ENCODE measurements around the gene RASGRF1.
"Not testable (repeated sequence)": the region's sequence is repeated elsewhere in the genome, so short reads cannot be mapped to it uniquely, and the experiment has no call there.

RASGRF1 gene

GRCh38 chr15:79090487-79091203 lies at the start of gene RASGRF1:
TSS of gene RASGRF1 (minus strand) at chr15:79090780. CDS start at chr15:79090498, 282 bp downstream.
- DNase-seq, result peak; percentile 22

- no peak for DNase-seq
These were observed 46.0 kb upstream of the RASGRF1 start for GRCh38 chr15:79136434-79137046.

GRCh38 chr15:79133309-79133708 lies 42.7 kb upstream of the RASGRF1 start:
- no peak for DNase-seq

- DNase-seq, result no peak
These were observed 42.2 kb upstream of the RASGRF1 start for GRCh38 chr15:79132770-79133169.

- no peak for DNase-seq
These were observed 41.8 kb upstream of the RASGRF1 start for GRCh38 chr15:79132361-79132760.

- DNase-seq, result no peak
These were observed 40.1 kb upstream of the RASGRF1 start for GRCh38 chr15:79130535-79131130.

GRCh38 chr15:79129235-79129634 lies 38.7 kb upstream of the RASGRF1 start:
- no peak for DNase-seq

GRCh38 chr15:79128556-79128955 lies 38.0 kb upstream of the RASGRF1 start:
- no peak for DNase-seq

- DNase-seq, result no peak
These were observed 33.8 kb upstream of the RASGRF1 start for GRCh38 chr15:79124388-79124787.

- no peak for DNase-seq
These were observed 32.4 kb upstream of the RASGRF1 start for GRCh38 chr15:79122991-79123390.

GRCh38 chr15:79122391-79122790 lies 31.8 kb upstream of the RASGRF1 start:
- no peak for DNase-seq

- DNase-seq, result no peak
These were observed 31.0 kb upstream of the RASGRF1 start for GRCh38 chr15:79121571-79121970.

GRCh38 chr15:79117442-79118204 lies 27.0 kb upstream of the RASGRF1 start:
- DNase-seq, result no peak

GRCh38 chr15:79116771-79117170 lies 26.2 kb upstream of the RASGRF1 start:
- no peak for DNase-seq

GRCh38 chr15:79115986-79116665 lies 25.5 kb upstream of the RASGRF1 start:
- no peak for DNase-seq

- no peak for DNase-seq
These were observed 23.3 kb upstream of the RASGRF1 start for GRCh38 chr15:79113831-79114230.

GRCh38 chr15:79111404-79111803 lies 20.8 kb upstream of the RASGRF1 start:
- DNase-seq, result not testable (repeated sequence)

GRCh38 chr15:79105141-79105540 lies 14.6 kb upstream of the RASGRF1 start:
- DNase-seq, result no peak

- no peak for DNase-seq
These were observed 12.0 kb upstream of the RASGRF1 start for GRCh38 chr15:79102595-79102994.

- DNase-seq, result no peak
These were observed 11.4 kb upstream of the RASGRF1 start for GRCh38 chr15:79101866-79102581.

GRCh38 chr15:79099692-79100091 lies 9.1 kb upstream of the RASGRF1 start:
- DNase-seq, result peak; percentile 11

GRCh38 chr15:79094611-79095021 lies 4.0 kb upstream of the RASGRF1 start:
- no peak for DNase-seq

All from femur (tissue), 1 donor.